Measurements from ENCODE around the gene LAMA4. TPM values are rescaled to one million over a fixed set of nuclear protein-coding genes. Genes with fewer than 3 reads are reported as not detected.

LAMA4 gene
- total and polyA plus RNA-seq, 5 donors from 2014 or later: not detected

- H3K4me3 Mint-ChIP-seq: no peak overlapping the region
- no peaks in the 10 kb centered on the region for H3K36me3 ChIP-seq (ENCODE audit: control insufficient read depth, insufficient read depth, low read length)
- no peak for ATAC-seq (ENCODE audit: low read depth in 2 of 2)
- DNase-seq: no peak
- H3K9me3 Mint-ChIP-seq: peaks cover 0 to 6% (median 0%) of the 10 kb centered on the region in 7 donors
- no peak overlapping the region for H3K4me3 ChIP-seq (ENCODE audit: low read depth, low read length)
- H3K27me3 ChIP-seq (ENCODE audit: control insufficient read depth, insufficient read depth, low read length): peaks cover 16% of the 10 kb centered on the region
- H3K27me3 Mint-ChIP-seq: peaks cover 44% of the 10 kb centered on the region
- H3K36me3 Mint-ChIP-seq: no peaks in the 10 kb centered on the region
- no peaks in the 10 kb centered on the region for H3K9me3 ChIP-seq (ENCODE audit: control insufficient read depth in 2 of 2, low read length in 2 of 2)
- H3K4me1 Mint-ChIP-seq: peaks cover 0 to 2% (median 0%) of the 10 kb centered on the region in 4 donors
- no peak overlapping the region for H3K27ac Mint-ChIP-seq
- no peaks in the 10 kb centered on the region for H3K4me1 ChIP-seq (ENCODE audit: control insufficient read depth, insufficient read depth, low read length, poor library complexity, severe bottlenecking)
- H3K27ac ChIP-seq (ENCODE audit: insufficient read depth, low read length, poor library complexity, severe bottlenecking): no peak overlapping the region
Measured at GRCh38 chr6:112122756-112123155, 131.6 kb downstream of the LAMA4 start.

- peaks cover 33% of the 10 kb centered on the region for H3K27me3 Mint-ChIP-seq
- ATAC-seq (ENCODE audit: low read depth in 2 of 2): no peak
- no peak overlapping the region for H3K4me3 Mint-ChIP-seq
Measured at GRCh38 chr6:112118034-112118433, 136.3 kb downstream of the LAMA4 start.

GRCh38 chr6:112117554-112117953, 136.8 kb downstream of the LAMA4 start:
- Mint-ChIP-seq H3K4me3 (no peak overlapping the region), H3K27me3 (peaks cover 37% of the 10 kb centered on the region), H3K9me3 (peaks cover 0 to 3% (median 0%) of the 10 kb centered on the region in 7 donors), H3K36me3 (no peaks in the 10 kb centered on the region), H3K27ac (no peak overlapping the region), H3K4me1 (no peaks in the 10 kb centered on the region)
- ATAC-seq (ENCODE audit: low read depth in 2 of 2): no peak
- no peaks in the 10 kb centered on the region for H3K36me3 ChIP-seq (ENCODE audit: control insufficient read depth, insufficient read depth, low read length)
- DNase-seq: peak in 1 of 3 donors; percentile 16
- peaks cover 15% of the 10 kb centered on the region for H3K27me3 ChIP-seq (ENCODE audit: control insufficient read depth, insufficient read depth, low read length)
- no peaks in the 10 kb centered on the region for H3K9me3 ChIP-seq (ENCODE audit: control insufficient read depth in 2 of 2, low read length in 2 of 2)
- no peak overlapping the region for H3K27ac ChIP-seq (ENCODE audit: insufficient read depth, low read length, poor library complexity, severe bottlenecking)
- H3K4me1 ChIP-seq (ENCODE audit: control insufficient read depth, insufficient read depth, low read length, poor library complexity, severe bottlenecking): no peaks in the 10 kb centered on the region
- no peak overlapping the region for H3K4me3 ChIP-seq (ENCODE audit: low read depth, low read length)

More at GRCh38 chr6:112118034-112118433, 136.3 kb downstream of the LAMA4 start:
- peaks cover 0 to 2% (median 0%) of the 10 kb centered on the region in 4 donors for H3K4me1 Mint-ChIP-seq
- Histone ChIP-seq H3K9me3 (ENCODE audit: control insufficient read depth in 2 of 2, low read length in 2 of 2) (no peaks in the 10 kb centered on the region), H3K27ac (ENCODE audit: insufficient read depth, low read length, poor library complexity, severe bottlenecking) (no peak overlapping the region), H3K4me3 (ENCODE audit: low read depth, low read length) (no peak overlapping the region), H3K4me1 (ENCODE audit: control insufficient read depth, insufficient read depth, low read length, poor library complexity, severe bottlenecking) (no peaks in the 10 kb centered on the region), H3K36me3 (ENCODE audit: control insufficient read depth, insufficient read depth, low read length) (no peaks in the 10 kb centered on the region), H3K27me3 (ENCODE audit: control insufficient read depth, insufficient read depth, low read length) (peaks cover 15% of the 10 kb centered on the region)
- peaks cover 0 to 3% (median 0%) of the 10 kb centered on the region in 7 donors for H3K9me3 Mint-ChIP-seq
- H3K36me3 Mint-ChIP-seq: no peaks in the 10 kb centered on the region
- no peak for DNase-seq
- no peak overlapping the region for H3K27ac Mint-ChIP-seq

GRCh38 chr6:112116221-112116620, 138.1 kb downstream of the LAMA4 start:
- H3K27me3 ChIP-seq (ENCODE audit: control insufficient read depth, insufficient read depth, low read length): peaks cover 14% of the 10 kb centered on the region
- H3K4me3 ChIP-seq (ENCODE audit: low read depth, low read length): no peak overlapping the region
- H3K9me3 ChIP-seq (ENCODE audit: control insufficient read depth in 2 of 2, low read length in 2 of 2): no peaks in the 10 kb centered on the region
- DNase-seq (no peak), ATAC-seq (ENCODE audit: low read depth in 2 of 2) (no peak)
- Mint-ChIP-seq H3K27ac (no peak overlapping the region), H3K4me1 (no peaks in the 10 kb centered on the region), H3K36me3 (no peaks in the 10 kb centered on the region), H3K27me3 (peaks cover 46% of the 10 kb centered on the region), H3K4me3 (no peak overlapping the region), H3K9me3 (peaks cover 0 to 3% (median 0%) of the 10 kb centered on the region in 7 donors)
- no peaks in the 10 kb centered on the region for H3K4me1 ChIP-seq (ENCODE audit: control insufficient read depth, insufficient read depth, low read length, poor library complexity, severe bottlenecking)
- H3K36me3 ChIP-seq (ENCODE audit: control insufficient read depth, insufficient read depth, low read length): no peaks in the 10 kb centered on the region
- H3K27ac ChIP-seq (ENCODE audit: insufficient read depth, low read length, poor library complexity, severe bottlenecking): no peak overlapping the region

GRCh38 chr6:112114577-112115223, 139.7 kb downstream of the LAMA4 start:
- Mint-ChIP-seq H3K27me3 (peaks cover 45% of the 10 kb centered on the region), H3K36me3 (no peaks in the 10 kb centered on the region), H3K4me3 (no peak overlapping the region), H3K9me3 (peaks cover 0 to 3% (median 0%) of the 10 kb centered on the region in 7 donors), H3K4me1 (no peaks in the 10 kb centered on the region), H3K27ac (no peak overlapping the region)
- Histone ChIP-seq H3K27me3 (ENCODE audit: control insufficient read depth, insufficient read depth, low read length) (peaks cover 12% of the 10 kb centered on the region), H3K4me1 (ENCODE audit: control insufficient read depth, insufficient read depth, low read length, poor library complexity, severe bottlenecking) (no peaks in the 10 kb centered on the region), H3K27ac (ENCODE audit: insufficient read depth, low read length, poor library complexity, severe bottlenecking) (no peak overlapping the region), H3K36me3 (ENCODE audit: control insufficient read depth, insufficient read depth, low read length) (no peaks in the 10 kb centered on the region), H3K4me3 (ENCODE audit: low read depth, low read length) (no peak overlapping the region), H3K9me3 (ENCODE audit: control insufficient read depth in 2 of 2, low read length in 2 of 2) (no peaks in the 10 kb centered on the region)
- ATAC-seq (ENCODE audit: low read depth in 2 of 2) (no peak), DNase-seq (no peak)

- H3K4me3 Mint-ChIP-seq: no peak overlapping the region
- DNase-seq (no peak), ATAC-seq (ENCODE audit: low read depth in 2 of 2) (no peak)
- Histone ChIP-seq H3K4me1 (ENCODE audit: control insufficient read depth, insufficient read depth, low read length, poor library complexity, severe bottlenecking) (no peaks in the 10 kb centered on the region), H3K4me3 (ENCODE audit: low read depth, low read length) (no peak overlapping the region), H3K27me3 (ENCODE audit: control insufficient read depth, insufficient read depth, low read length) (peaks cover 15% of the 10 kb centered on the region), H3K27ac (ENCODE audit: insufficient read depth, low read length, poor library complexity, severe bottlenecking) (no peak overlapping the region), H3K36me3 (ENCODE audit: control insufficient read depth, insufficient read depth, low read length) (no peaks in the 10 kb centered on the region), H3K9me3 (ENCODE audit: control insufficient read depth in 2 of 2, low read length in 2 of 2) (no peaks in the 10 kb centered on the region)
- no peaks in the 10 kb centered on the region for H3K4me1 Mint-ChIP-seq
- peaks cover 45% of the 10 kb centered on the region for H3K27me3 Mint-ChIP-seq
- no peaks in the 10 kb centered on the region for H3K36me3 Mint-ChIP-seq
- H3K27ac Mint-ChIP-seq: no peak overlapping the region
- H3K9me3 Mint-ChIP-seq: no peaks in the 10 kb centered on the region
Measured at GRCh38 chr6:112113918-112114317, 140.4 kb downstream of the LAMA4 start.

- H3K36me3 Mint-ChIP-seq: no peaks in the 10 kb centered on the region
- H3K9me3 Mint-ChIP-seq: no peaks in the 10 kb centered on the region
- no peaks in the 10 kb centered on the region for H3K4me1 ChIP-seq (ENCODE audit: control insufficient read depth, insufficient read depth, low read length, poor library complexity, severe bottlenecking)
- H3K4me3 ChIP-seq (ENCODE audit: low read depth, low read length): no peak overlapping the region
- no peak for DNase-seq
- no peaks in the 10 kb centered on the region for H3K36me3 ChIP-seq (ENCODE audit: control insufficient read depth, insufficient read depth, low read length)
- H3K4me1 Mint-ChIP-seq: no peaks in the 10 kb centered on the region
- H3K27ac Mint-ChIP-seq: no peak overlapping the region
- no peaks in the 10 kb centered on the region for H3K9me3 ChIP-seq (ENCODE audit: control insufficient read depth in 2 of 2, low read length in 2 of 2)
- peaks cover 15% of the 10 kb centered on the region for H3K27me3 ChIP-seq (ENCODE audit: control insufficient read depth, insufficient read depth, low read length)
- H3K4me3 Mint-ChIP-seq: no peak overlapping the region
- H3K27ac ChIP-seq (ENCODE audit: insufficient read depth, low read length, poor library complexity, severe bottlenecking): no peak overlapping the region
- peaks cover 45% of the 10 kb centered on the region for H3K27me3 Mint-ChIP-seq
- ATAC-seq (ENCODE audit: low read depth in 2 of 2): no peak
Measured at GRCh38 chr6:112113431-112113830, 140.9 kb downstream of the LAMA4 start.

GRCh38 chr6:112109262-112109661, 145.1 kb downstream of the LAMA4 start:
- Histone ChIP-seq H3K27me3 (ENCODE audit: control insufficient read depth, insufficient read depth, low read length) (peaks cover 26% of the 10 kb centered on the region), H3K4me1 (ENCODE audit: control insufficient read depth, insufficient read depth, low read length, poor library complexity, severe bottlenecking) (no peaks in the 10 kb centered on the region), H3K36me3 (ENCODE audit: control insufficient read depth, insufficient read depth, low read length) (no peaks in the 10 kb centered on the region), H3K4me3 (ENCODE audit: low read depth, low read length) (no peak overlapping the region), H3K27ac (ENCODE audit: insufficient read depth, low read length, poor library complexity, severe bottlenecking) (no peak overlapping the region), H3K9me3 (ENCODE audit: control insufficient read depth in 2 of 2, low read length in 2 of 2) (no peaks in the 10 kb centered on the region)
- H3K27me3 Mint-ChIP-seq: peaks cover 35% of the 10 kb centered on the region
- H3K9me3 Mint-ChIP-seq: peaks cover 0 to 12% (median 5%) of the 10 kb centered on the region in 7 donors
- DNase-seq: no peak
- H3K27ac Mint-ChIP-seq: no peak overlapping the region
- no peak overlapping the region for H3K4me3 Mint-ChIP-seq
- no peaks in the 10 kb centered on the region for H3K4me1 Mint-ChIP-seq
- no peaks in the 10 kb centered on the region for H3K36me3 Mint-ChIP-seq
- ATAC-seq (ENCODE audit: low read depth in 2 of 2): no peak

All from CD4-positive, CD25-positive, alpha-beta regulatory T cell (primary cell).